Measurements from ENCODE around the gene TRIM15.
"Not testable (repeated sequence)": the region's sequence is repeated elsewhere in the genome, so short reads cannot be mapped to it uniquely, and the experiment has no call there.

The TRIM15 gene

GRCh38 chr6:30163090-30163917 lies at the start of gene TRIM15:
TSS of gene TRIM15 (plus strand) at chr6:30163546. CDS start at chr6:30163685, 139 bp downstream.
- no peak for DNase-seq

- DNase-seq = no peak
Measured at GRCh38 chr6:30113841-30114240, 49.5 kb upstream of the TRIM15 start.

- no peak for DNase-seq
Measured at GRCh38 chr6:30116724-30117123, 46.6 kb upstream of the TRIM15 start.

- DNase-seq = not testable (repeated sequence)
Measured at GRCh38 chr6:30118691-30119090, 44.7 kb upstream of the TRIM15 start.

- DNase-seq = no peak
Measured at GRCh38 chr6:30121446-30122366, 41.6 kb upstream of the TRIM15 start.

GRCh38 chr6:30122515-30122914 lies 40.8 kb upstream of the TRIM15 start:
- DNase-seq = no peak

GRCh38 chr6:30127238-30128093 lies 35.9 kb upstream of the TRIM15 start:
- DNase-seq = no peak

- DNase-seq = no peak
Measured at GRCh38 chr6:30129265-30130178, 33.8 kb upstream of the TRIM15 start.

- DNase-seq = no peak
Measured at GRCh38 chr6:30130179-30130679, 33.1 kb upstream of the TRIM15 start.

GRCh38 chr6:30130887-30131862 lies 32.2 kb upstream of the TRIM15 start:
- DNase-seq = peak; percentile 79

GRCh38 chr6:30131947-30132497 lies 31.3 kb upstream of the TRIM15 start:
- DNase-seq = no peak

GRCh38 chr6:30135147-30135546 lies 28.2 kb upstream of the TRIM15 start:
- DNase-seq = no peak

GRCh38 chr6:30135757-30136156 lies 27.6 kb upstream of the TRIM15 start, which contains the start of gene TRIM40:
TSS of gene TRIM40 (plus strand) at chr6:30136140. CDS start at chr6:30137037, 897 bp downstream.
- DNase-seq = no peak

GRCh38 chr6:30136570-30137286 lies 26.6 kb upstream of the TRIM15 start:
- DNase-seq = no peak

- not testable (repeated sequence) for DNase-seq
Measured at GRCh38 chr6:30140240-30140639, 23.1 kb upstream of the TRIM15 start.

- DNase-seq = no peak
Measured at GRCh38 chr6:30142665-30143064, 20.7 kb upstream of the TRIM15 start.

- DNase-seq = no peak
Measured at GRCh38 chr6:30143780-30144179, 19.6 kb upstream of the TRIM15 start.

GRCh38 chr6:30144811-30145210 lies 18.5 kb upstream of the TRIM15 start:
- DNase-seq = no peak

- DNase-seq = no peak
Measured at GRCh38 chr6:30145818-30146217, 17.5 kb upstream of the TRIM15 start.
